HG03565 (cell line): Measurements from ENCODE around the gene TBC1D7.

Experiments used
- ATAC-seq: cut with Tn5 transposase; IDR thresholded peaks from one replicate; pipeline ENCODE4 v1.9.1; 2021; ENCODE audit warnings: mild to moderate bottlenecking, moderate library complexity; ENCODE audit not compliant: unreplicated experiment

TBC1D7 gene

DNA sequence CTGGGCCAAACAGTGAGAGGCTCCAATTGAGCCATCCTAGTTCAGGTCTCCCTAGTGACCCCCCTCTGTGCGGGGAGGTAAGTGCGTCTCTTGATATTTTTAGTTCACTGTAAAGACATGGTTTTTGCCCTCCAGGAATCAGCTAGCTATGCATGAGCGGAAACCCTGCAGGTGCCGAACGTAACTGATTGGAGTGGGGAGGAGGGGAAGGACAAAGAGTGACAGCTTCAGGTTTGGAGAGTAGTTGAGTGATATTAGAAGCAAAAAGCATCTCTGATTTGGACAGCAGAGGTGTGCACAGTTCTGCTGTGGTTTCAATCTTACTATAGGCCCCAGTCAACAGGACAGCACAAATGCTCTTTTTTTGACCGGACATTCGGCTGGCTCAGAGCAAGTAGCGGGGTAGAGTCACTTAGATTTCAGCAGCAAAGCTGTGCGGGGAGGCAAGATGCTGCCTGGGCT lies 31.8 kb downstream of the TBC1D7 start:
- peak; percentile 46 for ATAC-seq

GRCh38 chr6:13295576-13295975 lies 32.8 kb downstream of the TBC1D7 start:
- no peak for ATAC-seq

- no peak for ATAC-seq
These were observed 33.8 kb downstream of the TBC1D7 start for GRCh38 chr6:13294499-13295069.

- no peak for ATAC-seq
These were observed 35.6 kb downstream of the TBC1D7 start for GRCh38 chr6:13292774-13293173.

DNA sequence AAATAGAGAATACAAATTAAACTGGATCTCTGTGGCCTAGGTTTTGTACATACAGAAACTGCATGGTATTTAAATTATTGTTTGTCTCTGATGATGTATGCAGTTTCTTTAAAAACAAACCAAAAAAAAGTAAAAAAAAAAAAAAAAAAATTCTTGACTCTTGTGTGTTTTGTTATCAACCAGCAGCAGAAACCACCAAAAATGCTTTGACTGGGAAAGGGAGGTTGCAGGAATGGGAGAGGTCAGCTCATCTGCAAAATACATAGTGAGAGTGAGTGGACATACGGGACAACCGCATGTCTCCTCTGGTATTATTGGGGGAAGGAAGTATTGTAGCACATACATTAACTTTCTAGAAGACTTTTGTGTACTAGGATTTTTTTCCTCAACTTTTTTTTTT lies 38.0 kb downstream of the TBC1D7 start:
- ATAC-seq = no peak

DNA sequence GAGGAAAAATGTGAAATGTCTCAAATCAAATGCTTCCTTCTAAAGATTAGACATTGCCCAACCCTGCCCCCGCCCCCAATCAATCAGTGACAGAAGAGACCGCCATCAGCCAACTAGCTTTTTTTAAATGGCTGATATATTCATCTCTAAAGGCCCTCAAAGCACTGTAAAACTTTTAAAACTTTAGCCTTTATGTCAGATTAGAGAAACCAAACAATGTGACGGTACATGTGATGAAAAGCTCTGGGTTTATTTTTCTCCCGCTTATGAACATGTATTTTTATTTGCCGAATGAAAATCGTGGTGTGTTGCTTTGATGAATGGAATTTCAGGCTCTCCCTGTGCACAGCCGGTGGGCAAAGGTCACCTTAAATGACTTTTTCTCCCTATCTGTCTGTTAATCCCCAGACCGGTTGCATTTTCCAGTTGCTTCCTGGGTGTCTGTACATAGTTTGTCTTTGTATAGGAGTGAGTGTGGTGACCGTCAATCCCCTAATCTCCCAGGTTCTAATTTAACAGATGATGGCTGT lies 38.5 kb downstream of the TBC1D7 start:
- no peak for ATAC-seq

DNA sequence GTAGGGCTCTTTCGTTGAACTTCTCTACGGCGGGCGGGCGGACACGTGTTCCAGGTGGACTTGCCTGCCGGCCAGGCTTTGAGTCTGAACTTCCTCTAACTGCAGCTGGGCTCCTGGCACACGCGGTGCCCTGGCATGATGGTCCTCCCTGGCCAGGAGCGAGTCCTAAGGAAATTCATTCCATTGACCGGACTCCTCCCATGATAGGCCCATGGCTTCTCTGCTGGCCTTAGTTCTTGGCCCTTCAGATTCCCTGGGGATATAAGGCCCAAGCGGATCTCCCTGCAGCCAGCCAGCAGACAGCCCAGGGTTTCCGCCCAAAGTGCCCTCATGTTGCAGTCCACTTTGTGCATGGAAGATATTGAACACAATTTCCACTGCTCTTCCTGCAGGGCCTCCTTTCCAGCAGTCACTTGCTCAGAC lies 39.4 kb downstream of the TBC1D7 start:
- ATAC-seq = no peak

- ATAC-seq = no peak
These were observed 39.9 kb downstream of the TBC1D7 start for GRCh38 chr6:13288481-13288880.

- no peak for ATAC-seq
These were observed 41.2 kb downstream of the TBC1D7 start for GRCh38 chr6:13287104-13287503.

- no peak for ATAC-seq
These were observed 42.2 kb downstream of the TBC1D7 start for GRCh38 chr6:13286181-13286580.

DNA sequence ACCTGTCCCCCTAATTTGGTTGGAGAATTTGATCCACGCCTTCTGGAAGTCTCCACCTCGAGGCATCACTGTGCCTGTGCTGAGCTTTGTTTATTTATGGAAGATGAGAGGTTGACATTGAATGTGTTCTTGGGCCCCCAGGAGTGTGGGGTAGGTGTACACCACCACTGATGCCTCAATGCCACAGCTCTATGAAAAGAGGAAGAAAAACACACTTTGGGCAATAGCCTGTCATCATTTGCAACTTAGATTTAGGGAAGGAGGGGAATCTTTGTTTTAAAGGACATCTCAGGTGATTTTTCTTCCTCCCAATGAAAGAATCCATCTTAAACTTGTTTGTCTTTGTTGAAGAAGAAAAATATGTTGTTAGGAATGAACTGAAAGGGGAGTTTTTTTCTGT lies 42.6 kb downstream of the TBC1D7 start:
- no peak for ATAC-seq

DNA sequence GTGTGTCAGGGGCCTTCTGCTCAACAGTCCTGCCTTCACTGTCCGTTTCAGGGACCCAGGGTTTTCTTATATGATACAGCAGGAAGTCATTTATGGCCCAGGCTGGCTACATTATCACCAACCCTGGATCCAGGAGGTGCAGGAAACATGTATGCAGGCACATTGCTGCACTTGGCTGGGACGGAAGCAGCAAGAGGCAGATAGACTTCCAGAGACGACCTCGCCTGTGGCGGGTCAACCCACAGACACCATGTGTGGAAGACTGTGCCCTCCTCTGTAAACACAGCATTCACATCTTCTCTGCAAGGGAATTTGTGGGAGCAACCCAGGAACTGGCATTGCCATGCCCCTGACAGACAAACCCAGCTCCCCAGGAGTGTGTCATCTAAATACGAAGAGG lies 43.7 kb downstream of the TBC1D7 start:
- no peak for ATAC-seq

GRCh38 chr6:13283331-13283730 lies 45.0 kb downstream of the TBC1D7 start:
- no peak for ATAC-seq

DNA sequence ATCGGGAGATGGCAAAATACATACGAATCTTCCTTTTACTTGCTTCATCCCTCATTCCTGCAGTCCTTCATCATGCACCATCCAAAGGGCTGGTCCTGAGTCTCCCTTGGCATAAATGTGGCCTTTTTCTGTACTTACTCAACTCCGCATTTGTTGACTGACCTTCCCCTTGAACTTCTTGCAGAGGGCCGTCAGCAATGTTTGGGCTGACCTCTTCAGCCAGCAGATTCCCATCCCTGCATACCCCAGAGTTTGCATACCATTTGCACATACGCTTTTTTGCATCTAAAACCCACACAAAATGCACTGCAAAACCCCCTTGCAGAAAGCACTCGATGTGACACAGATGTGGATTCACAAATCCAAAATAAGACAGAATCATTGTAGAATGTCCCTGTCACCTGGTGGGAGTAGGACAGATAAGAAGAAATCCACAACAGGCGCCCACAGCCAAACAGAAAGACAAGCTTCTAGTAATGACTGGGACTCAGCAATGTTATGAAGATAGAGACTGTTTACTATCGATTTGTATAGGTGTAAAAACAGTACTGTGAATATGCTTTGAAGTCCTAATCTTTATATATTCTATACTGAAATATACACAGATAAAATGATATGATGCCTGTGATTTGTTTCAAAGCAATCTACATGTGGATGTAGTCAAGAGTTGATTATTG lies 45.8 kb downstream of the TBC1D7 start:
- no peak for ATAC-seq

DNA sequence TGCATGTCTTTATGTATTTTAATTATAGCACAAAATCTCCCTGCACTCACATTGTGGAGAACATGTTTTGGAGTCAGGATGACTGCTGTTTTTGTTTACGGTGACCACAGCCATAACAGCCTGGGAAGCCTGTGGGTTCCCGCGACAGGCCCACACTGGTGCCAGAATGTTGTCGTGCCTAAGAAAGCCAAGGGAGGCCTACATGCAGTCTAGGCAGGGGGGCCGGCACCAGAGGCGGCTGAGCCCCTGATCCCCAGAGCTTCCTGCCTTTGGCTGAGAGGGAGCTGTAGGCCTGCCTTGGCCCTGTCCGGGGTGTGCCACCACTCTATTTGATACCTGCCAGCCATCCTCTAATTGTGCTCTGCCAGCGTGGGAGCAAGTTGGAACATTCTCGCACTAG lies 46.7 kb downstream of the TBC1D7 start:
- ATAC-seq = no peak

DNA sequence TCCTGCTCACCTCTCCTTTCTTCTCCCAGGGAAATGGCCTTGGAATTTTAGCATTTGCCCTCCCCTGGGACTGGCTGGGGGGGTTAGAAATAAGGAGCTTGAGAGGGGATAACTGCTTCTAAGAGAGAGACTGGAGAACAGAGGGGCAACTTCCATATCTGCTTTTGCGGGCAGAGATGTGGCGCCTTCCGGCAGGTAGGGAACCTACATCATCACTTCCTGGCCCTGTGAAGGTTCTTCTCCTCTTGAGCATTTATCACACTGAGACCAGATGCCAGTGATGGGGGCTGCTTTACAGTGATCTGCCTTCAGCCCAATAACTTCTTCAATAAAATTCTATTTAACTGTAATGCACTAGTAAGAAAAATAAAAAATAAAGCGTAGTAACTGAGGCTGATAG lies 48.1 kb downstream of the TBC1D7 start:
- no peak for ATAC-seq

- ATAC-seq = no peak
These were observed 49.3 kb downstream of the TBC1D7 start for GRCh38 chr6:13278991-13279390.

DNA sequence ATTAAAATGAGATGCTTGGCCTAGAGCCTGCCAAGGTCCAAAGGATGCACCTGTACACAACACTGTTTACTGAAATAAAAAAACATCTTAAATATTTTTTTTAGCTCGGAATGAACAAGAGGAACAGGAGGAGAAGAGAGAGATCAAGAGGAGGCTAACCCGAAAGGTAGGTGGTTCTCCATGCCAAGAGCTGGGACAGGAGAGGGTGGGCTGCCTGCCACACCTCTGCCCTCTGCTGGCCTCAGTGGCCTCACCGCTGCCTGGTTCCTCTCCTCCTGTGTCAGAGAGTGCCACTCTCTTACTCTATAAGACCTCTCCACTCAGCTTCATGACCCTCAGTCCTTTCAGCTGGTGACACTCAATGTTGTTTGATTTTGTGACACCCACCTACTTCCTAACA lies 50.2 kb downstream of the TBC1D7 start:
- no peak for ATAC-seq

- ATAC-seq = no peak
These were observed 51.1 kb downstream of the TBC1D7 start for GRCh38 chr6:13277231-13277630.

DNA sequence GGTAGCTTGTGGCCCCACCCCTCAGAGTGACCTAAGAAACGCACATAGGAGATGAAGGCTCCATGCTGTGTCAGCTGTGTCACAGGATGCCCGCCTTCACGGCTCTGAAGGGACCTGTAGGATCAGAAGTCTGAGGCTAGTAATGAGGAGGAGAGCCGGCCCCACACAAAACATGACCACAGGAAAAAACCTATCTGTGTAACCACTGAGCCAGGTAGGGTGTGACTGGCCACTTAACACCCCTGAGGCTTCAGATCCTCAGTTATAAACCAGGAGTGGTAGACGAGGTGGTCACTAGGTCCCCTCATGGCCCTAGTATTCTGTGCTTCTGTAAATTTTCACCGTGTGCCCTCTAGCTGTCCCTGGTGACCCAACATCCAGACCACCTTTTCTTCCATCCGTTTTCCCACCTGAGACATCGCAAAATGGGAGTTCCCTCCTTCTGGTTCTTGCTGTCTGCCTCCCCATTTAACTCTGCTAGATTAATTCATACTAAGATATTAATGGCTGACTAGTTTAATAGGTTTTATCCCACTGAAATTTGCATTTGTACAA lies 52.8 kb downstream of the TBC1D7 start:
- ATAC-seq = no peak

DNA sequence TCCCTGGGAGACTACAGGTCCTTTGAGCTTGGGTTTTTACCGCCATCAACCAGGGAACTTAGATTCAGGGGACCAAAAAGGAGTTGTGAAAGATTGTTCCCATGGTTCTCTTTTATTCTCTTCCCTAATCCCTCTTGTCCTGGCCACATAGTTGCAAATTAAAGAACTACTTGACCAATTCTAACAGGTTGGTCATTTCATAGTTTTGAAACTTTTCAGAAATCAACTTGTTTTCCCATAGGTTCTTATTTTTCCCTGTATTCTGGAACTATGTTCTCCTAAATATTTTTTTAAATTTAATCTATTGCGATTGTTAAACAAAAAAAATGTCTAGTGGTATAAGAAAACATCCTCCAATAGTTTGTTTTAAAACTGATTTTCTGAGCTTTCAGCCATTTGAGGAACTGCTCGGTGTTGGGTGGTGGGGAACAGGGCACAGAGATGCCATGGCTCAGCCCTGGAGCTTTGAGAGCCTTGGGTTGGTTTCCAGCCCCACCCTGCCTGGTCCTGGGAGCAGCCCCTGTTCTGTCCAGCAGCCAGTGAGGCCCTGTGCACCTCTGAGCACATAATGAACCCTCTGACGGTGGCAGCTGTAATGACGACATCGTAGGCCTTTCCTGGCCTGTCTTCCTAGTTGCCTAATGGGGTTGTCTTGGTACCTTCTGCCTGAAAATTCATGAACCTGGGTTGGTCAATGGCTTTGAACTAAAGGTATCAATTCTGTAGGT lies 53.5 kb downstream of the TBC1D7 start:
- ATAC-seq = no peak
